Left ventricle myocardium inferior (tissue), 1 donor: ENCODE results near the gene PRKD1. TPM values are rescaled to one million over a fixed set of nuclear protein-coding genes. Genes with fewer than 3 reads are reported as not detected.

Experiments
- DNase-seq: peaks from one replicate; pipeline ENCODE4 v3.0.0-alpha.2; 2020
- H3K27ac ChIP-seq: fragments of 200-600 bp; replicated peaks from 2 replicates; pipeline ENCODE4 v1.8.0; 2021
- H3K27me3 ChIP-seq: fragments of 200-600 bp; 2 replicates; pipeline ENCODE4 v1.8.0; 2021; ENCODE audit warnings: low read depth
- H3K36me3 ChIP-seq: fragments of 200-600 bp; 2 replicates; pipeline ENCODE4 v1.8.0; 2021
- H3K4me1 ChIP-seq: fragments of 200-600 bp; 2 replicates; pipeline ENCODE4 v1.8.0; 2021
- H3K4me3 ChIP-seq: fragments of 200-600 bp; 2 replicates; pipeline ENCODE4 v1.8.0; 2021; ENCODE audit warnings: mild to moderate bottlenecking, moderate library complexity
- H3K9me3 ChIP-seq: fragments of 200-600 bp; replicated peaks from 2 replicates; pipeline ENCODE4 v1.8.0; 2021
- CTCF ChIP-seq: fragments of 200-600 bp; IDR thresholded peaks from 2 replicates; pipeline ENCODE4 v1.8.0; 2021; ENCODE audit warnings: antibody characterized with exemption, mild to moderate bottlenecking, borderline replicate concordance
- intact Hi-C: fragments of 100-400 bp; cut with micrococcal nuclease; formaldehyde crosslinking; loops from one replicate; pipeline ENCODE4 v1.11.0; 2022
- total RNA-seq: library from RNA; stranded (reverse); fragmentation: NEBNext Ultra II Directional; extraction: Animal tissue kit (Norgen Biotek cat#: 25700); gene quantifications from one replicate; pipeline ENCODE4 v1.2.1, GENCODE V29; 2021
- donor health status: DM: no; HTN: yes; CAD: no; lungs with severe emphysema.

Gene PRKD1
- total RNA-seq, 1 donor from 2014 or later: 3.1 TPM

GRCh38 chr14:29895591-29896083, 32.0 kb downstream of the PRKD1 start:
- DNase-seq: no peak
- H3K4me1 ChIP-seq: peaks cover 8% of the 10 kb centered on the region
- H3K27ac ChIP-seq: no peak overlapping the region
- H3K9me3 ChIP-seq: no peaks in the 10 kb centered on the region
- intact Hi-C loops: no loop called here
- no peaks in the 10 kb centered on the region for H3K36me3 ChIP-seq
- TF ChIP-seq CTCF: no peak
- no peak overlapping the region for H3K4me3 ChIP-seq
- no peaks in the 10 kb centered on the region for H3K27me3 ChIP-seq

GRCh38 chr14:29893989-29894388, 33.7 kb downstream of the PRKD1 start:
- Histone ChIP-seq H3K4me1 (peaks cover 8% of the 10 kb centered on the region), H3K9me3 (no peaks in the 10 kb centered on the region), H3K27ac (no peak overlapping the region), H3K4me3 (no peak overlapping the region), H3K36me3 (no peaks in the 10 kb centered on the region), H3K27me3 (no peaks in the 10 kb centered on the region)
- DNase-seq: no peak
- TF ChIP-seq CTCF: no peak
- intact Hi-C loops: no loop called here

- no peaks in the 10 kb centered on the region for H3K36me3 ChIP-seq
- no peak overlapping the region for H3K27ac ChIP-seq
- H3K4me1 ChIP-seq: peaks cover 8% of the 10 kb centered on the region
- no peak for DNase-seq
- no peaks in the 10 kb centered on the region for H3K9me3 ChIP-seq
- TF ChIP-seq CTCF: no peak
- H3K27me3 ChIP-seq: no peaks in the 10 kb centered on the region
- H3K4me3 ChIP-seq: no peak overlapping the region
- intact Hi-C loops: no loop called here
Measured at GRCh38 chr14:29892327-29892726, 35.3 kb downstream of the PRKD1 start.

- H3K4me3 ChIP-seq: no peak overlapping the region
- no peaks in the 10 kb centered on the region for H3K9me3 ChIP-seq
- H3K27ac ChIP-seq: no peak overlapping the region
- DNase-seq: no peak
- H3K27me3 ChIP-seq: no peaks in the 10 kb centered on the region
- peaks cover 6% of the 10 kb centered on the region for H3K4me1 ChIP-seq
- H3K36me3 ChIP-seq: no peaks in the 10 kb centered on the region
- no peak for TF ChIP-seq CTCF
- intact Hi-C loops: no loop called here
Measured at GRCh38 chr14:29885988-29886387, 41.7 kb downstream of the PRKD1 start.

GRCh38 chr14:29868000-29868399, 59.6 kb downstream of the PRKD1 start:
- Histone ChIP-seq H3K9me3 (no peaks in the 10 kb centered on the region), H3K27ac (no peak overlapping the region), H3K4me1 (no peaks in the 10 kb centered on the region), H3K4me3 (no peak overlapping the region), H3K27me3 (no peaks in the 10 kb centered on the region), H3K36me3 (no peaks in the 10 kb centered on the region)
- DNase-seq: no peak
- no peak for TF ChIP-seq CTCF
- intact Hi-C loops: no loop called here

- Histone ChIP-seq H3K4me3 (no peak overlapping the region), H3K36me3 (no peaks in the 10 kb centered on the region), H3K9me3 (no peaks in the 10 kb centered on the region), H3K27ac (no peak overlapping the region), H3K27me3 (no peaks in the 10 kb centered on the region), H3K4me1 (no peaks in the 10 kb centered on the region)
- no peak for TF ChIP-seq CTCF
- no peak for DNase-seq
- intact Hi-C loops: no loop called here
Measured at GRCh38 chr14:29865299-29865698, 62.3 kb downstream of the PRKD1 start.
